D721Med (cell line): Measurements from ENCODE around the gene MON1A.
"Not testable (repeated sequence)": the region's sequence is repeated elsewhere in the genome, so short reads cannot be mapped to it uniquely, and the experiment has no call there.

Source experiments
- DNase-seq: peaks from one replicate; pipeline ENCODE4 v3.0.0; 2011; ENCODE audit warnings: low spot score; ENCODE audit not compliant: insufficient read length
- FAIRE-seq: peaks from 2 replicates; lab custom pipeline; 2011; peaks lifted over from hg19 to GRCh38; lab: Jason Lieb, UNC
- TF ChIP-seq, protein P1 (sequence below): IDR thresholded peaks from 2 replicates; pipeline ENCODE4 v1.5.1; 2012; ENCODE audit warnings: mild to moderate bottlenecking, control low read depth; ENCODE audit not compliant: insufficient read depth; ENCODE audit errors: missing control alignments

MON1A gene

DNA sequence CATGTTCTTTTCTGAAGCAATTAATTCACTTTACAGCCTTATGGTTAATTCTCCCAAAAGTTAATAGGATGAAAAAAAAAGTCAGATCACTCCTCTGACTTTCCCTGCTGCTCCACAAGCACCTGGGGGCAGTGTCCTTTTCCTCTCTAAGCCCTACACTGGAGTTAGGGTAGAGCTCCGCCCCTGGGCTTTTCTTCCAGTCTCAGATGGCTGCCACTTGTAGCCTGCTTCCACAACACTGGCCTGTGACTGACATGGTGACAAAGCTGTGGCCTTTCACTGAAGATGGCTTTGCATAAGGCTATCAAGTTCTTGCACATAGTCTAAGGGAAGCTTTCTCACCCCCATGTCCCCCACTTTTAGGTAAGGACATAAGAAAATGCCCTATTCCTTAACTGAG, 1.3 kb upstream of the MON1A start:
- FAIRE-seq (no peak), DNase-seq (no peak)
- TF ChIP-seq, protein P1, sequence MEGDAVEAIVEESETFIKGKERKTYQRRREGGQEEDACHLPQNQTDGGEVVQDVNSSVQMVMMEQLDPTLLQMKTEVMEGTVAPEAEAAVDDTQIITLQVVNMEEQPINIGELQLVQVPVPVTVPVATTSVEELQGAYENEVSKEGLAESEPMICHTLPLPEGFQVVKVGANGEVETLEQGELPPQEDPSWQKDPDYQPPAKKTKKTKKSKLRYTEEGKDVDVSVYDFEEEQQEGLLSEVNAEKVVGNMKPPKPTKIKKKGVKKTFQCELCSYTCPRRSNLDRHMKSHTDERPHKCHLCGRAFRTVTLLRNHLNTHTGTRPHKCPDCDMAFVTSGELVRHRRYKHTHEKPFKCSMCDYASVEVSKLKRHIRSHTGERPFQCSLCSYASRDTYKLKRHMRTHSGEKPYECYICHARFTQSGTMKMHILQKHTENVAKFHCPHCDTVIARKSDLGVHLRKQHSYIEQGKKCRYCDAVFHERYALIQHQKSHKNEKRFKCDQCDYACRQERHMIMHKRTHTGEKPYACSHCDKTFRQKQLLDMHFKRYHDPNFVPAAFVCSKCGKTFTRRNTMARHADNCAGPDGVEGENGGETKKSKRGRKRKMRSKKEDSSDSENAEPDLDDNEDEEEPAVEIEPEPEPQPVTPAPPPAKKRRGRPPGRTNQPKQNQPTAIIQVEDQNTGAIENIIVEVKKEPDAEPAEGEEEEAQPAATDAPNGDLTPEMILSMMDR = no peak

DNA sequence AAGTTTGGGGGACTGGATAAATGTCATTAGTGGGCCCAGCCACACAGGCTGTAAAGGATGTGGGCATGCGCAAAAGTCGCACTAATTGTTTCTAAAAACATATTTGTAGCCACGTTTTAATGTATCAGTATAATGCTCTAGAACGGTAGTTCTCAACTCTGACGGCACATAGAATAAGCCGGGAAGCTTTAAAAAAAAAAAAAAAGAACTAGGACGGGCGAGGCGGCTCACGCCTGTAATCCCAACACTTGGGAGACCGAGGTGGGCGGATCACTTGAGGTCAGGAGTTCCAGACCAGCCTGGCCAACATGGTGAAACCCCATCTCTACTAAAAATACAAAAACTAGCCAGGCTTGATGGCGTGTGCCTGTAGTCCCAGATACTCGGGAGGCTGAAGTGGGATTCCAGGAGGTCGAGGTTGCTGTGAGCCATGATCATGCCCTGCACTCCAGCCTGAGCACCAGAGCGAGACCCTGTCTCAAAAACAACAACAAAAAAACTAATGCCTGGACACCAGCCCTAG, 618 bp upstream of the MON1A start:
- DNase-seq = no peak
- TF ChIP-seq, protein P1 = no peak
- FAIRE-seq = no peak

DNA sequence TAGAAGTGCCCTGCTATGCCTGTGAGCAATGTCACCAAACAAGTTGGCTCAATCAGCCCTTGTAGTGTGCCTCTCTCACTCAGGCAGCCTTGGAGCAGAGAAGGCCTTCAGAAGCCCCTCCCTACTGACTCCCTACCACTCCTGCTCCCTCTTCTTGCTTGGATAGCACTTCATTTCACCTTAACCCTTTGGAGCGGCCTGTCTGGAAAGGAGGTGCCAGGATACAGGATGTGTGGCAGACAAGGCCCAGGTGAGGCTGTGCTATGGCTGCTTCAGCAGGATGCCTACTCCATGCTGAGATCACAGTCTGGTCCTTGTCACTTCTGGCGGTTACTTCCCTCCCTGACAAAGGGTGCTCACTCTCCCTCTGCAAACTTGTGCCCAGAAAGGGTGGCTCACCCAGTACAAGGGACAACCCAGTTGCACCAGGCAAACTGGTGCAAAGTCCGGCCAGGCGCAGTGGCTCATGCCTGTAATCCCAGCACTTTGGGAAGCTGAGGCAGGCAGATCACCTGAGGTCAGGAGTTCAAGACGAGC, 1.1 kb downstream of the MON1A start:
- DNase-seq (no peak), FAIRE-seq (no peak)
- TF ChIP-seq, protein P1 = no peak

GRCh38 chr3:49927798-49928197, 1.8 kb downstream of the MON1A start:
- FAIRE-seq (no peak), DNase-seq (no peak)
- TF ChIP-seq, protein P1 = no peak

DNA sequence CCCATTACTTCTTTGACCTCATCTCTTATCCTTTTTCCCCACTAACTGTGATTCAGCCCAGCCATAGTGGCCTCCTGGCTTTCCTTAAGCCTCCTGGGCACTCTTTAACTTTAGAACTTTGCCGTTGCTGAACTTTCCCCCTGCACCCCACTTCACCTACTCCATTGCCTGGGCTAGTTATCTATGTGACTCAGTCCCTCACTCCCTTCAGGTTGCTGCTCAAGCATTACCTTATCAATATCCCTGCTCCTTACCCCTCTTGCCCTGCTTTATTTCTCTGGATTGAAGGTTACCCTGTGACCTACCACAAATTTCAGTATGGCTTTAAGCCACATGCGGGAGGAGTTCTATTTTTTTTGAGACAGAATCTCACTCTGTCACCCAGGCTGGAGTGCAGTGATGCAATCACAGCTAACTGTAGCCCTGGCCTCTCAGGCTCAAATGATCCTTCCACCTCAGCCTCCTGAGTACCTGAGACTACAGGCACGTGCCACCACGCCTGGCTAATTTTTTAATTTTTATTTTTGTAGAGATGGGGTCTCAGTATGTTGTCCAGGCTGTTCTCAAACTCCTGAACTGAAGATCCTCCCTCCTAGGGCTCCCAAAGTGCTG, 3.4 kb downstream of the MON1A start:
- FAIRE-seq (no peak), DNase-seq (no peak)
- TF ChIP-seq, protein P1 = no peak

DNA sequence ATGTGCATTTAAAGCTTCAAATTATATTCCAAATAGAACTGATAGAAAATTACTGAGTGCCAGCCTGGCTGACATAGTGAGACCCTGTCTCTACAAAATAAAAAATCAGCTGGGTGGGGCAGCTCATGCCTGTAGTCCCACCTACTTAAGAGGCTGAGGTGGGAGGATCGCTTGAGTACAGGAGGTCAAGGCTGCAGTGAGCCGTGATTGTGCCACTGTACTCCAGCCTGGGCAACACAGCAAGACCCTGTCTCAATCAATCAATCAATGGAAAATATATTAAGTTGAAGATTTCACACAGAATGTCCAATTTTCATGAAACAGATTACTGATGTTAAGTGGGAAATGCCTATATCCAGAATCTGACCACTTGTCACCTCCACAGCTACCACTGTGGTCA, 4.1 kb downstream of the MON1A start:
- DNase-seq = no peak
- TF ChIP-seq, protein P1 = no peak
- no peak for FAIRE-seq

GRCh38 chr3:49924683-49925082, 4.9 kb downstream of the MON1A start:
- FAIRE-seq = no peak
- TF ChIP-seq, protein P1 = no peak

DNA sequence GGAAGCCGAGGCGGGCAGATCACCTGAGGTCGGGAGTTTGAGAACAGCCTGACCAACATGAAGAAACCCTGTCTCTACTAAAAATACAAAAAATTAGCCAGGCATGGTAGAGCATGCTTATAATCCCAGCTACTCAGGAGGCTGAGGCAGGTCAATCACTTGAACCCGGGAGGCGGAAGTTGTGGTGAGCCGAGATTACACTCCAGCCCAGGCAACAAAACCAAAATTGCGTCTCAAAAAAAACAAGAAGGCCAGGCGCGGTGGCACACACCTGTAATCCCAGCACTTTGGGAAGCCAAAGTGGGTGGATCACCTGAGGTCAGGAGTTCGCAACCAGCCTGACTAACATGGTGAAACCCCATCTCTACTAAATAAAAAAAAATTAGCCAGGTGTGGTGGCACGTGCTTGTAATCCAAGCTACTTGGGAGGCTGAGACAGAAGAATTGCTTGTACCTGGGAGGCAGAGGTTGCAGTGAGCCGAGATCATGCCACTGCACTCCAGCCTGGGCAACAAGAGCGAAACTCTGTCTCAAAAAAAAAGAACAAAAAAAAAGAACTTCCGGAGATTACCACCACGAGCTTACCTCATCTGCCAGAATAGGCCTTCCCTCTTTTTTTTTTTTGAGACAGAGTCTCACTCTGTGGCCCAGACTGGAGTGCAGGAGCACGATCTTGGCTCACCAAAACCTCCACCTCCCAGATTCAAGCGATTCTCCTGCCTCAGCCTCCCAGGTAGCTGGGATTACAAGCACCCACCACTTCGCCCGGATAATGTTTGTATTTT, 11.6 kb downstream of the MON1A start:
- not testable (repeated sequence) for FAIRE-seq, DNase-seq

More at GRCh38 chr3:49924683-49925082, 4.9 kb downstream of the MON1A start:
- no peak for DNase-seq
